MCF 10A (cell line): ENCODE results near the gene PDE9A. TPM values are rescaled to one million over a fixed set of nuclear protein-coding genes. Genes with fewer than 3 reads are reported as not detected.
A peak's percentile ranks its signal among the peaks of the same experiment; 100 is the strongest.

Experiments used
- BruUV-seq: library from RNA; stranded (reverse); fragments of 400-500 nt; replicated peaks from 2 replicates; lab custom pipeline; 2021; lab: Mats Ljungman, UMichigan
- CTCF ChIA-PET: fragments of 300-600 bp; sonication (Branson Sonifier 250); formaldehyde crosslinking; extraction: SDS; loops from one replicate; lab custom pipeline; 2021; ENCODE audit warnings: antibody characterized with exemption, inconsistent platforms; lab: Yijun Ruan, JAX
- POLR2A ChIA-PET: fragments of 300-600, 350-650 bp; sonication (Branson Sonifier 250); formaldehyde crosslinking; extraction: SDS; loops from one replicate; lab custom pipeline; 2020; ENCODE audit warnings: antibody characterized with exemption, inconsistent platforms; lab: Yijun Ruan, JAX
- DNase-seq: peaks from one replicate; pipeline ENCODE4 v3.0.0-alpha.2; 2018; ENCODE audit not compliant: unreplicated experiment
- H3K27ac Mint-ChIP-seq: one replicate; pipeline ENCODE4 v1.8.0; 2022; ENCODE audit warnings: mild to moderate bottlenecking, low read depth, mixed read lengths; ENCODE audit not compliant: unreplicated experiment
- H3K27me3 Mint-ChIP-seq: one replicate; pipeline ENCODE4 v1.8.0; 2022; ENCODE audit warnings: mixed read lengths; ENCODE audit not compliant: insufficient read depth, unreplicated experiment
- H3K36me3 Mint-ChIP-seq: one replicate; pipeline ENCODE4 v1.8.0; 2022; ENCODE audit warnings: mild to moderate bottlenecking, moderate library complexity, mixed read lengths; ENCODE audit not compliant: insufficient read depth, unreplicated experiment
- H3K4me1 Mint-ChIP-seq: one replicate; pipeline ENCODE4 v1.8.0; 2022; ENCODE audit warnings: mixed read lengths; ENCODE audit not compliant: insufficient read depth, unreplicated experiment
- H3K4me3 Mint-ChIP-seq: one replicate; pipeline ENCODE4 v1.8.0; 2022; ENCODE audit warnings: mild to moderate bottlenecking, moderate library complexity, mixed read lengths; ENCODE audit not compliant: unreplicated experiment
- H3K9me3 Mint-ChIP-seq: one replicate; pipeline ENCODE4 v1.8.0; 2022; ENCODE audit warnings: mixed read lengths; ENCODE audit not compliant: unreplicated experiment
- intact Hi-C: fragments of 100-400 bp; cut with micrococcal nuclease; formaldehyde crosslinking; loops from 2 replicates; pipeline ENCODE4 v1.14.1; 2022
- total RNA-seq: library from RNA; stranded (reverse); gene quantifications from 2 replicates; pipeline ENCODE4 v1.2.3, GENCODE V29; 2022
- TF ChIP-seq, protein P1 (sequence below): fragments of 200-600 bp; IDR thresholded peaks from one replicate; pipeline ENCODE4 v1.8.0; 2022; ENCODE audit warnings: antibody characterized with exemption, mild to moderate bottlenecking; ENCODE audit not compliant: unreplicated experiment

The PDE9A gene
- total RNA-seq, 1 experiment from 2014 or later = not detected

GRCh38 chr21:42722808-42723473 is 69.5 kb downstream of the PDE9A start:
- ChIA-PET CTCF (no interaction called here), POLR2A (no interaction called here)
- Mint-ChIP-seq H3K9me3 (no peaks in the 10 kb centered on the region), H3K4me1 (peaks cover 8% of the 10 kb centered on the region), H3K27ac (no peak overlapping the region), H3K27me3 (no peaks in the 10 kb centered on the region), H3K36me3 (no peaks in the 10 kb centered on the region), H3K4me3 (no peak overlapping the region)
- TF ChIP-seq, protein P1, sequence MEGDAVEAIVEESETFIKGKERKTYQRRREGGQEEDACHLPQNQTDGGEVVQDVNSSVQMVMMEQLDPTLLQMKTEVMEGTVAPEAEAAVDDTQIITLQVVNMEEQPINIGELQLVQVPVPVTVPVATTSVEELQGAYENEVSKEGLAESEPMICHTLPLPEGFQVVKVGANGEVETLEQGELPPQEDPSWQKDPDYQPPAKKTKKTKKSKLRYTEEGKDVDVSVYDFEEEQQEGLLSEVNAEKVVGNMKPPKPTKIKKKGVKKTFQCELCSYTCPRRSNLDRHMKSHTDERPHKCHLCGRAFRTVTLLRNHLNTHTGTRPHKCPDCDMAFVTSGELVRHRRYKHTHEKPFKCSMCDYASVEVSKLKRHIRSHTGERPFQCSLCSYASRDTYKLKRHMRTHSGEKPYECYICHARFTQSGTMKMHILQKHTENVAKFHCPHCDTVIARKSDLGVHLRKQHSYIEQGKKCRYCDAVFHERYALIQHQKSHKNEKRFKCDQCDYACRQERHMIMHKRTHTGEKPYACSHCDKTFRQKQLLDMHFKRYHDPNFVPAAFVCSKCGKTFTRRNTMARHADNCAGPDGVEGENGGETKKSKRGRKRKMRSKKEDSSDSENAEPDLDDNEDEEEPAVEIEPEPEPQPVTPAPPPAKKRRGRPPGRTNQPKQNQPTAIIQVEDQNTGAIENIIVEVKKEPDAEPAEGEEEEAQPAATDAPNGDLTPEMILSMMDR = no peak
- intact Hi-C loops = no loop called here
- DNase-seq = no peak
- BruUV-seq = no TSS peak

DNA sequence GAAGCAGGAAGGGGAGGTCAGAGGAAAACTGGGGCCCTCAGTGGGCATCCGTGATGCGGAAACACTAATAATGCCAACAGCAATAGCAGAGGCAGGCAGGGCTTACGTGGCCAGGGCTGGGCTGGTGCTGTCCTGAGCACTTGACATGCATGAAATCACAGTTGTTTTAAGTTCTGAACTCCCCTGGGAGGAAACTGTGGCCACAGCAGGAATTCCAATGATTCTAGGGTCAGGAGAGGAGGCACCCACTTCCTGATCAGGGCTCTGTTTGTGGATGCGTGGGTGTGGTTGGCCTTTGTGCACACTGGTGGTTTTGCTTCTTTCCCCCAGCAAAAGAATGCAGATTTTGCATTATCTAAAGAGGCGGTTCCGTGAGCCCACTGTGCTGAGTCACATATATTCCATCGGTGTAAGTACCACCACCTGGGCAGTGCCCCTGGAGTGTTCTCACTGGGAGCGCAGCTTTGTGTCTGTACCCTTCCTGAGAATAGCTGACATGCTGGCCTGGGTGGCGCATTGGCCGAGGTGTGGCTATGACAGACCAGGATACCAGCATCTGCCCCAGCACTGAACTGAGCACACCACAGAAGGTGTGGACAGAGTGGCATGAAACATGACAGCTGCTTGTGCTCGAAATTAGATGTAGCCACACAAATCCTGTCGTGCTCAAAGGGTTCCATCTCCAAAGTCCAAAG is 71.0 kb downstream of the PDE9A start:
- peak; percentile 80 for DNase-seq
- no peak overlapping the region for H3K4me3 Mint-ChIP-seq
- H3K4me1 Mint-ChIP-seq = peaks cover 8% of the 10 kb centered on the region
- TF ChIP-seq, protein P1 = no peak
- no peaks in the 10 kb centered on the region for H3K36me3 Mint-ChIP-seq
- ChIA-PET CTCF (no interaction called here), POLR2A (no interaction called here)
- BruUV-seq = no TSS peak
- no peak overlapping the region for H3K27ac Mint-ChIP-seq
- no peaks in the 10 kb centered on the region for H3K9me3 Mint-ChIP-seq
- H3K27me3 Mint-ChIP-seq = no peaks in the 10 kb centered on the region
- intact Hi-C loops = no loop called here

- no peaks in the 10 kb centered on the region for H3K36me3 Mint-ChIP-seq
- intact Hi-C loops = no loop called here
- BruUV-seq = no TSS peak
- no peak overlapping the region for H3K4me3 Mint-ChIP-seq
- H3K27me3 Mint-ChIP-seq = no peaks in the 10 kb centered on the region
- ChIA-PET POLR2A (no interaction called here), CTCF (no interaction called here)
- H3K9me3 Mint-ChIP-seq = no peaks in the 10 kb centered on the region
- DNase-seq = no peak
- TF ChIP-seq, protein P1 = no peak
- H3K27ac Mint-ChIP-seq = no peak overlapping the region
- H3K4me1 Mint-ChIP-seq = peaks cover 8% of the 10 kb centered on the region
Observed at GRCh38 chr21:42725416-42725930, 72.1 kb downstream of the PDE9A start.

- ChIA-PET CTCF (interaction anchor here (0.8 kb wide), 1 partner anchor 12 kb away, joined by 3 read pairs; no protein-coding TSS in a partner anchor), POLR2A (interaction anchor here (0.5 kb wide), 1 partner anchor 1002 kb away, joined by 3 read pairs; no protein-coding TSS in a partner anchor)
- BruUV-seq = no TSS peak
- Mint-ChIP-seq H3K36me3 (no peaks in the 10 kb centered on the region), H3K9me3 (no peaks in the 10 kb centered on the region), H3K27me3 (no peaks in the 10 kb centered on the region), H3K4me3 (no peak overlapping the region), H3K4me1 (no peaks in the 10 kb centered on the region), H3K27ac (no peak overlapping the region)
- peak; percentile 83 for DNase-seq
- TF ChIP-seq, protein P1 = no peak
- intact Hi-C loops = no loop called here
Observed at GRCh38 chr21:42731264-42732032, 78.0 kb downstream of the PDE9A start.
